Right lobe of liver (tissue), 4 donors: ENCODE results near the gene DNM3.

Experiments used
- CTCF ChIP-seq, 4 donors: fragments of 200-600 bp in 3 of 4; fragments of 450-650 bp in 1 of 4; IDR thresholded peaks; one replicate each; pipeline versions ENCODE4 v1.5.1 to v1.8.0; 2016 to 2022; ENCODE audit warnings: antibody characterized with exemption in 4 of 4, mild to moderate bottlenecking in 2 of 4
- POLR2A ChIP-seq: fragments of 450-650 bp; IDR thresholded peaks from one replicate; pipeline ENCODE4 v1.6.1; 2017; ENCODE audit warnings: antibody characterized with exemption, mild to moderate bottlenecking
- donor health status: DM: no; HTN: no; CAD: no.
- donor health status: DM: no; HTN: no; CAD: no.
- donor health status: DM: no; HTN: yes; CAD: no.

DNA sequence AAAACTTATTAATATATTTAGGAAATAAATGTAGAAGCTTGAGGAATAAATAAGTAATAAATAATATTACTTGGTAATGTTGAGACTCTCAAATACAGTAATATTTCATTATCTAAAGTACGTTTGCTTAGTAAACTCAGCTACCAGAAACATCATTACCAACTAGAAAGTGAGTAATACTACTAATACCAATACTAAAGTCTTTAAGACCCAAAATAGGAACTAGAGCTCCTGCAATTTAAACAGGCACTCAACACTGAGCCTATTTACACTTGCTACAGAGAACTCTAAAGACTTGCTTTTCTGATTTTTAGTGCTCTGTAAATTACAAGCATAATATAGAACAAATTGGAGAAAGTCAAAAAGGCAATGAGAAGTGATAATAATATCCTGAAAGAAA is 565.7 kb downstream of the DNM3 start:
- TF ChIP-seq CTCF (IDR thresholded peaks at IDR 0.05) (no peak), POLR2A (no peak)
